T-helper 22 cell (primary cell): ENCODE results near the gene AMY1A.
"Not testable (repeated sequence)": the region's sequence is repeated elsewhere in the genome, so short reads cannot be mapped to it uniquely, and the experiment has no call there.

Experiments used
- DNase-seq: peaks from one replicate; pipeline ENCODE4 v3.0.0-alpha.2; 2020; ENCODE audit warnings: low read depth

AMY1A gene

DNA sequence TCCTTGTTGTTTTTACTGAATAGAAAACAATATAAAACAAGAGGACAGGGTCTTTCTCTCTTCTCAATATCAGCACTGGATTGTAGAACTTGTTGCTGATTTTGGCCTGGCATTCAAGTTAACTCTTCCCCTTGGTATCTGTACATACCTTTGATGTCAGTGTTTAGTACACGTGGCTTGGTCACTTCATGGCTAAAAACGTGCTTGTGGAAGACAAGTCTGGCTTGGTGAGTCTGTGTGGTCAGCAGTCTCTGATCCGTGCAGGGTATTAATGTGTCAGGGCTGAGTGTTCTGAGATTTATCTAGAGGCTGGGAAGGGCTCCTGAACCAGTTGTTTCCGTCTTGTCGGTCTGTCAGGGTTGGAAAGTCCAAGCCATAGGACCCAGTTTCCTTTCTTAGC lies at the start of gene AMY1A:
Gene AMY1A (plus strand): TSS at position 301 of the 400 bp plus-strand sequence. CDS start 571 bp downstream, outside the sequence.
- not testable (repeated sequence) for DNase-seq

DNA sequence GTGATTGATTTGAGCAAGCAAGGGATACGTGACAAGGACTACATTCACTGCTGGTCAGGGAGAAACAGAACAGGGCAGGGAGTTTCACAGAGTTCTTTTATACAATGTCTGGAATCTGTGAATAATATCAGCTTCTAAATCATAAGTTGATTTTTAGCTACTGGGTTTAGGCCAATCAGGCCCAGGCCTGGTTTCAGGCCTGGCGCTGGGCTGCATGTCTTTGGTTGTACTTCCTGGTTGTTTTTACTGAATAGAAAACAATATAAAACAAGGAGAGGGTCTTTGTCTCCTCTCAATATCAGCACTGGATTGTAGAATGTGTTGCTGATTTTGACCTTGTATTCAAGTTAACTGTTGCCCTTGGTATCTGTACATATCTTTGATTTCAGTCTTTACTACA lies 39.2 kb upstream of the AMY1A start:
- no peak for DNase-seq

- DNase-seq: not testable (repeated sequence)
Measured at GRCh38 chr1:103616994-103617477, 38.5 kb upstream of the AMY1A start, which contains the start of gene AMY2A. TSS of gene AMY2A (plus strand) at chr1:103617427. CDS start at chr1:103617441, 14 bp downstream.

GRCh38 chr1:103627436-103627835 lies 28.1 kb upstream of the AMY1A start:
- not testable (repeated sequence) for DNase-seq

DNA sequence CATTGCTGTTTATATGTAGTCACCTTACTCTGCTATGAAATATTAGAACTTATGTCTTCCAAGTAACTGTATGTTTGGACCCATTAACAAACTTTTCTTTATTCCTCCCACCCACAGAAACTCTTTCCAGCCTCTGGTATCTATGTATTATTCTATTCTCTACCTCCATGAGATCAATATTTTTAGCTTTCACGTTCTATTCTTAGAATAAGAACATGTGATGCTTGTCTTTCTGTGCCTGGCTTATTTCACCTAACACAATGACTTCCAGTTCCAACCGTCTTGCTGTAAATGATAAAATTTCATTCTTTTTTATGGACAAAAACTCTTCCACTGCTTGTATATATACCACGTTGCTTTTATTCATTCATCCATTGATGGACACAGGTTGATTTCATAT lies 14.4 kb upstream of the AMY1A start:
- DNase-seq: not testable (repeated sequence)

DNA sequence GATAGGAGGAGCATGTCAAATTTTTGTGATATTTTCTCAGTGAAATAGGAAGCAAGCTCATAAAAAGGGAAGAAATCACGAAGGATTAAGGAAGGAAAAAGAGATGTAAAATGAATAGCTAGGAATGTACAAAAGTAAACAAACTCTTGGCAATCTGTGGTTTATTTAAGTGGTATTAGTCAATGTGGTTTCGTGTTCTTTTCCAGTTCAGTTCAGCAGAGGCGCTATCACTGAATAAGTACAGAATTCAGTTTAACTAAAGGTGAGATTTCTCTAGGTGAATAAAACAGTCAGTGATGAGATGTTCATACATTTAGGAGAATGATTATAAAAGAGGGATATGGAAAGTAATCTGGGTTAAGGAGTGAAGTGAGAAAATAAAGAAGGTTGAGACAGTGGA lies 11.7 kb upstream of the AMY1A start:
- DNase-seq: not testable (repeated sequence)

- DNase-seq: not testable (repeated sequence)
Measured at GRCh38 chr1:103650305-103650704, 5.3 kb upstream of the AMY1A start.

DNA sequence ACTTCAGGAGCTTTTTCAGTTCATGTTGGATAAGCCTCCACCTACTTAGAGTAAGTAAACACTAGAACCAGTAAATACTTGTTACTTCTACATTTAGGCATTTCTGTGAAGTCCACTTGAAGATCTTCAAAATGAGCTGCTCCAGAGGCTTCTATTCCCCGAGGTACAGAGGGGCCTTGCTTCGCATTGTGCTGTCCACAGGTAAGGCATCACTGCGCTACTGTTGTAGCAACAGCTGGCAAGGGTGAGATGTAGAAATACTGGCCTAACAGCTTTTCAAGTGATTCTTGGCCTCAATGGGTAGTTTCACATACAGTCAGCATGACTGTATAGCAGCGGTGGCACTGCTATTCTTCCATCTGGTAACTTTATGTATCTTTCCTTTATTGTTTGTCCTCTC lies 4.7 kb upstream of the AMY1A start:
- DNase-seq: not testable (repeated sequence)

- not testable (repeated sequence) for DNase-seq
Measured at GRCh38 chr1:103654133-103654532, 1.4 kb upstream of the AMY1A start.

DNA sequence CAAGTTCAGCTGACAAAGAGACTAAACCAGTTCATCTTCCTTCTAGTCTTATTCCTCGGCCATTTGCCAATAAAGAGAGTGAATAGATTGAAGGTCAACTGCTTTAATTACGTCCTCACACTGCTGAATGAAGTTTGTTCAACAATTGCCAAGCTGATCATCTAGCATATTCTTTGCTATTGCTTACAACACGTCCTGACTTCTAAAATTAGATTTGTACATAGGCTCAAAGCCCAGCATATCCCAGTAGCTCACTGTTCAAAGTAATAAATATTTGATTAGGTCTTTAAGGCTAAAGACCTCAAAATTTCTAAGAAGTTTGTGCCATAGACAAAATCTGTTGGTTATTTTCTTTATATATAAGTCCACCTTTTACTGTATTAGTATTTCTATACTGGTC lies 20.8 kb downstream of the AMY1A start:
- not testable (repeated sequence) for DNase-seq

GRCh38 chr1:103696110-103696509 lies 40.5 kb downstream of the AMY1A start, which contains the start of gene AMY1B:
TSS of gene AMY1B (minus strand) at chr1:103696210. CDS start at chr1:103695639, 571 bp downstream.
- not testable (repeated sequence) for DNase-seq

DNA sequence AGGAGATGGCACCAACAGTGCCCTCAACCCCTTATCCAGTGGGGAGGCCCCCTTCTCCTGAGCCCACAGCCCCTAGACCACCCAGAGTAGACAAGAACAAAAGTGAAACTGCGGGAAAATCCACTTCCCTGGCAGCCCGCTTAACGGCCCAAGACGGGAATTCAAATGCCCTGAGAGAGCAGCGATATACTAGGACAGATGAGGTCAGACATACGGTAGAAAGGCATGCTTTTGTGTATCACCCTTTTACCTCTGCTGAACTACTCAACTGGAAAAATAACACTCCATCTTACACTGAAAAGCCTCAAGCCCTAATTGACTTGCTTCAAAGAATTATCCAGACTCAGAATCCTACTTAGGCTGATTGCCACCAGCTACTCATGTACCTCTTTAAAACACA lies 41.9 kb downstream of the AMY1A start:
- DNase-seq: not testable (repeated sequence)

GRCh38 chr1:103700669-103701068 lies 45.1 kb downstream of the AMY1A start:
- not testable (repeated sequence) for DNase-seq

GRCh38 chr1:103701256-103701655 lies 45.7 kb downstream of the AMY1A start:
- not testable (repeated sequence) for DNase-seq

DNA sequence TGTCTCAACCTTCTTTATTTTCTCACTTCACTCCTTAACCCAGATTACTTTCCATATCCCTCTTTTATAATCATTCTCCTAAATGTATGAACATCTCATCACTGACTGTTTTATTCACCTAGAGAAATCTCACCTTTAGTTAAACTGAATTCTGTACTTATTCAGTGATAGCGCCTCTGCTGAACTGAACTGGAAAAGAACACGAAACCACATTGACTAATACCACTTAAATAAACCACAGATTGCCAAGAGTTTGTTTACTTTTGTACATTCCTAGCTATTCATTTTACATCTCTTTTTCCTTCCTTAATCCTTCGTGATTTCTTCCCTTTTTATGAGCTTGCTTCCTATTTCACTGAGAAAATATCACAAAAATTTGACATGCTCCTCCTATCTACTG lies 52.1 kb downstream of the AMY1A start:
- DNase-seq: not testable (repeated sequence)

- not testable (repeated sequence) for DNase-seq
Measured at GRCh38 chr1:103710381-103710780, 54.8 kb downstream of the AMY1A start.
